ENCODE data around the gene MRGPRD.

Gene MRGPRD

DNA sequence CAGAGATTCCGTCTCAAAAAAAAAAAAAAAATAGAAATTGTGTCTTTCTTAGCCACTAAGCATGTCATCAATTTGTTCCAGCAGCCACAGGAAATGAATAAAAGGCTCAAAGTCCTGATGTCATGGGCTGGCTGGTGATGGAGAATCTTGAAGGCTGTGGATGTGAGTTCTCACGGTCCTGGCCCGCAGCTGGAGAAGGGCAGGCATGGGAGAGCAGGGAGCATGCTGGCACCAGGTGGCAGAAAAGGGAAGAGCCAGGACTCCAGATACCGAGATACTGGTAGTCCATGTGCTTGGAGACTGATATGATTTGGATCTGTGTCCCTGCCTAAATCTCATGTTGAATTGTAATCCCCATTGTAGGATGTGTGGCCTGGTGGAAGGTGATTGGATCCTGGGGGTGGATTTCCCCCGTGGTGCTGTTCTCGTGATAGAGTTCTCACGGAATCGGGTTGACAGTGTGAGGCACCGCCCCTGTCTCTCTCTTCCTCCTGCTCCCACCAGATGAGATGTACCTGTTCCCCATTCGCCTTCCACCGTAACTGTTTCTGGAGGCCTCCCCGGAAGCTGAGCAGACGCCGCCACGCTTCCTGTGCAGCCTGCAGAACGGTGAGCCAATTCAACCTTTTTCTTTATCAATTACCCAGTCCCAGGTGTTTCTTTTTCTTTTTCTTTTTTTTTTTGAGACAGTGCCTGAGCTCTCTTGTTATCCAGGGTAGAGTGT is 18.1 kb downstream of the MRGPRD start:
- H3K27ac ChIP-seq: no peak overlapping the region
- TF ChIP-seq, protein P1, sequence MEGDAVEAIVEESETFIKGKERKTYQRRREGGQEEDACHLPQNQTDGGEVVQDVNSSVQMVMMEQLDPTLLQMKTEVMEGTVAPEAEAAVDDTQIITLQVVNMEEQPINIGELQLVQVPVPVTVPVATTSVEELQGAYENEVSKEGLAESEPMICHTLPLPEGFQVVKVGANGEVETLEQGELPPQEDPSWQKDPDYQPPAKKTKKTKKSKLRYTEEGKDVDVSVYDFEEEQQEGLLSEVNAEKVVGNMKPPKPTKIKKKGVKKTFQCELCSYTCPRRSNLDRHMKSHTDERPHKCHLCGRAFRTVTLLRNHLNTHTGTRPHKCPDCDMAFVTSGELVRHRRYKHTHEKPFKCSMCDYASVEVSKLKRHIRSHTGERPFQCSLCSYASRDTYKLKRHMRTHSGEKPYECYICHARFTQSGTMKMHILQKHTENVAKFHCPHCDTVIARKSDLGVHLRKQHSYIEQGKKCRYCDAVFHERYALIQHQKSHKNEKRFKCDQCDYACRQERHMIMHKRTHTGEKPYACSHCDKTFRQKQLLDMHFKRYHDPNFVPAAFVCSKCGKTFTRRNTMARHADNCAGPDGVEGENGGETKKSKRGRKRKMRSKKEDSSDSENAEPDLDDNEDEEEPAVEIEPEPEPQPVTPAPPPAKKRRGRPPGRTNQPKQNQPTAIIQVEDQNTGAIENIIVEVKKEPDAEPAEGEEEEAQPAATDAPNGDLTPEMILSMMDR (conservative IDR thresholded peaks at IDR 0.05): no peak
- TF ChIP-seq ZFX (IDR thresholded peaks at IDR 0.05): no peak

DNA sequence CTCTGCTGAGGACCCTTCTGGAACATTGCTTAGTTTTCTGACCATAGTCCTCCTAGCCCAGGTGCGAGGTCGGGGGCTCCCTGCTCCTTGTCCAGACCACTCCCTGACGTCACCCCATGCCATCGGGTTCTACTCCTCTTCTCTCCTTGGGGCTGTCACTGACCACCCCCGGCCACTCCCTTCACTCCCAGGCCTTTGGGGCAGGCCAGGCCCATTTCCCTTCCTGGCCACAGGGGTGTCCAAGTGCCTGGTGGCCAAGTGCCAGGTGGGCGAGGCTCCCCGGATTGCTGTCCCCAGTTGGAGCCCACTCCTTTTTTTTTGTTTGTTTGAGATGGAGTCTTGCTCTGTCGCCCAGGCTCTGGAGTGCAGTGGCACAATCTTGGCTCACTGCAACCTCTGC is 19.5 kb downstream of the MRGPRD start:
- H3K27ac ChIP-seq: no peak overlapping the region
- TF ChIP-seq ZFX (IDR thresholded peaks at IDR 0.05): no peak
- TF ChIP-seq, protein P1 (conservative IDR thresholded peaks at IDR 0.05): no peak

DNA sequence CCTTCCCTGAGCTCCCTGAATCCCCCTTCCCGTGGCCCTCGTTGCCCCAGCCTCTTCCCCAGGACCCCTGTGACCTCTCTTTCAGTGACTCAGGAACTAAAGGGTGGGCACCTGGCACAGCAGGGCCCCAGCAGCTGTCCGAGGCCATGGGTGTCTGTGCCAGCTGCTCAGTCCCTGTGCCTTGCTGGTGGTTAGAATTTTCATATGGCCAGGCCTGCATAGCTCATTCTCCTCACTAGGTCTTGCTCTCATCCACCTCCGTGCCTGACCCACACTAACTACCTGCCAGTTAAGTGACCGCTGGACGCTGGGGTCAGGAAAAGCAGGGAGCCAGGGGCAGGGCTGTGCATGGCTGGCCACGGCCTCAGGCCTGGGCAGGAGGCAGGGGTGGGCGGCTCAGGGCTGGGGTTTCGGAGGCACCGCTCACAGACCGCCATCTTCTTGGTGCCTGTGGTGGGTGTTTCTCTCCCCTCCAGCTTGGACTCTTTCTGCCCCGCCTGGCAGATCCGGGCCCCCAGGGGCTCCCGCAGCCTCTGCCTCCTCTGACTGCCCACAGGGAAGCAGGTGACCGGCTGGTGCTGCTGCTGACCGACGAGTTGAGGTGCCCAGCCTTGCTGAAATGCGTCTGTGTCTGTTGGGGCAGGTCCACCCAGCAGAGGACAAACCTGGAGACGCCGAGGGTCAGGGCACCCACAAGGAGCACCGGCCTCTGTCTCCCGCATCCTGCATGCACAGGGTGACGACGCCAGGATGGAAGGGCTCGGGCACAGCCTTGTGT is 20.3 kb downstream of the MRGPRD start:
- no peak overlapping the region for H3K27ac ChIP-seq
- TF ChIP-seq ZFX (IDR thresholded peaks at IDR 0.05): no peak
- TF ChIP-seq, protein P1 (conservative IDR thresholded peaks at IDR 0.05): no peak

DNA sequence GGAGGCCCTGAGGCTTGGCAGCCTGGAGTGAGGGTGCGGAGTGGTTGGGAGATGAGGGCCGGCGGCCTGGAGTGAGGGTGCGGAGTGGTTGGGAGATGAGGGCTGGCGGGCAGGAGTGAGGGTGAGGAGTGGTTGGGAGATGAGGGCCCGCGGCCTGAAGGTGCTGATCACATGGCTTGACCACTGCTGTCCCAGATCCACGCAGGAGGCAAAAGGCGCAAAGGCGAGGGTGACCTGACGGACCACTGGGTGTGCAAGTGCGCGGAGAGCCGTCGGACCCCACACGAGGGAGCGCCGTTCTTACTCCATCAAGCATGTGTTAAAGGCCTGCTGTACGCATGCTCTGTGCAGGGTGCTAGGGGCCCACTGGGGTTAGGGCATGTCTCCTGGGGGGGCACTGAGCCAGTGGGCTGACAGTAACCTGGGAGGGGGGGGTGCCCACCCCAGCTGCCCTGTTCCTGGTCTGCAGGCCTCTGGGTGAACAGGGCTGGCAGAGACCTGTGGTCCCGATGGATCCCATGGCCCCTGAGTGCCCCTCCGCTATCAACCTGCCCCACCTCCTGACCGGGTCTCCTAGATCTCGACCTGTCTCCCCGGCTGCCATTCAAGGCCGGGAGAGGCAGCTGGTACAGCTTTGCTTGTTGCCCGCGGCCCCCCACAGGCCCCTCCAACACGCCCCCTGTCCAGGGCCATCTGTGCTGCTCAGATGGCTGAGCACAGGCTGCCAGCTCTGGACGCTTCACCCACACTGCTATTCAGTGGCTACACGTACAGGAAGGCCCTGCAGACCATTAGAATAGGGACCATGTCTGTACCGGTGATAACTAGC is 21.1 kb downstream of the MRGPRD start:
- H3K27ac ChIP-seq: no peak overlapping the region
- TF ChIP-seq, protein P1 (conservative IDR thresholded peaks at IDR 0.05): no peak
- TF ChIP-seq ZFX (IDR thresholded peaks at IDR 0.05): no peak

DNA sequence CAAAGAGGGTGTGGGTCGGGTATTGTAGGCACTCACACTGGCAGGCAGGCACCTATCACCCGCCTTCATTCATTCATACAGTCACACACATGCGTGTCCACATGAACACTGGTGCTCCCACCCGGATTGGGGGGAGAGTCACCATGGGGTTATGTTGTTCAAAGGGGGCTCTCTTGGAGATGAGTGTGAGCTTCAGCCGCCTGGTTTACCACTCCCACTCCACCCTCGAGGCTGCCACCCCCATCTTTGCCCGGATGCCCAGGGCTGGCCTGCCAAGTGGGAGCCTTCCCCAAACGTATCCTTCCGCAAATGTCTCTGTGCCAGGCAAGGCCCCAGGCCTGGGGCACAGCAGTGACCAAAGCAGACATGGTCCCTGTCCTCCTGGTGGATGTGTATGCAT is 22.6 kb downstream of the MRGPRD start:
- TF ChIP-seq, protein P1 (conservative IDR thresholded peaks at IDR 0.05): no peak
- no peak for TF ChIP-seq ZFX (IDR thresholded peaks at IDR 0.05)
- no peak overlapping the region for H3K27ac ChIP-seq

DNA sequence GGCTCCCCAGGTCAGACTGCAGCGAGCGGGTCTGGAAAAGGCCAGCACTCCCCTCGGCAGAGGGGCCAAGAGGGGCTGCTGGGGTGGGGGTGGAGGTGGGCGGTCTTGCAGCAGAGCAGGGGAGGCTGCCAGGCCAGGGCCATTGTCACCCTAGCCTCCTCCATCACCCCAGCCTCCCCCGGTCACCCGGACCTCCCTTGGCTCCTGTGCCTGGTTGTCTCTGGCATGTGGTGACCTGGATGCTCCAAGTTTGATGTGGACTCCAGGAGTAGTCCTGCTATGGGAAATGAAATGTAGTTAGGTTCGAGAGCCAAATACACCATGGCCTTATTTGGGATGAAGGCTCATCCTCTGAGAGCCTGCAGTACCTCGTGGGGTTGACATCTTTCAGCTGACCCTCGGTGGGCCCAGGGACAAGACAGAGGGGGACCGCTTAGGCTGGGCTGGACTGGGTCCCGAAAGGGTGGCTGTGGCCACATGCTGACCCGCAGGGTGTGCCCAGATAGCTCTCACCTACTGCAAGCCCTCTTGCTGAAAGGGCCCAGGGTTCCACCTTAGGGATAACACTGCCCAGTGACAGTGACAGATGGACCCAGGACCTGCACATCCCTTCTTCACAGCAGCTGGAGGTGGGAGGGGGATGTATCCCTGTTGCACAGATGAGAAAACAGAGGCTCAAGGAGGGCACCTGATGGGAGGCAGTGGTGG is 24.1 kb downstream of the MRGPRD start:
- no peak overlapping the region for H3K27ac ChIP-seq
- no peak for TF ChIP-seq ZFX (IDR thresholded peaks at IDR 0.05)
- TF ChIP-seq, protein P1 (conservative IDR thresholded peaks at IDR 0.05): no peak
